ENCODE measurements around the gene STRN.
"Not testable (repeated sequence)": the region's sequence is repeated elsewhere in the genome, so short reads cannot be mapped to it uniquely, and the experiment has no call there.

Gene STRN

GRCh38 chr2:36912695-36913094 is 53.6 kb downstream of the STRN start:
- no peak for DNase-seq (ENCODE audit: low spot score)

DNA sequence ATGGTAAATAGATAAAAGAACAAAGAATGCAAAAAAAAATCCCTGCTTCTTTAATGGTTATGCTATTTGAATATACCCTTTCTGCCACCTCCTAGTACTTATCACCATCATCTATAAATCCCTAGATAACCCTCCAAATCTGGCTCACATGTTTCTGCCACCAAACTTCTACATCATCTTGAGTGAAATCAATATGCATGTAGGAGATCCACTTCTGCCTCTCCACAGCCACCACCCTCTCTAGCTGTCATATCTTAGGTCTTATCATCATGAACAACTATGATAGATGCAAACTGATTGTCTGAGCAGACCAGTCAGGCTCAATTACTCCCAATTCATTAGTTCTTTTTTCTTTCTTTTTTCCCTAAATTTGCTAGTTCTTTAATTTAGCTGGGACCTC is 55.3 kb downstream of the STRN start:
- DNase-seq (ENCODE audit: low spot score): no peak

- DNase-seq (ENCODE audit: low spot score): no peak
Measured at GRCh38 chr2:36906277-36906676, 60.1 kb downstream of the STRN start.

- DNase-seq (ENCODE audit: low spot score): no peak
Measured at GRCh38 chr2:36904636-36905035, 61.7 kb downstream of the STRN start.

DNA sequence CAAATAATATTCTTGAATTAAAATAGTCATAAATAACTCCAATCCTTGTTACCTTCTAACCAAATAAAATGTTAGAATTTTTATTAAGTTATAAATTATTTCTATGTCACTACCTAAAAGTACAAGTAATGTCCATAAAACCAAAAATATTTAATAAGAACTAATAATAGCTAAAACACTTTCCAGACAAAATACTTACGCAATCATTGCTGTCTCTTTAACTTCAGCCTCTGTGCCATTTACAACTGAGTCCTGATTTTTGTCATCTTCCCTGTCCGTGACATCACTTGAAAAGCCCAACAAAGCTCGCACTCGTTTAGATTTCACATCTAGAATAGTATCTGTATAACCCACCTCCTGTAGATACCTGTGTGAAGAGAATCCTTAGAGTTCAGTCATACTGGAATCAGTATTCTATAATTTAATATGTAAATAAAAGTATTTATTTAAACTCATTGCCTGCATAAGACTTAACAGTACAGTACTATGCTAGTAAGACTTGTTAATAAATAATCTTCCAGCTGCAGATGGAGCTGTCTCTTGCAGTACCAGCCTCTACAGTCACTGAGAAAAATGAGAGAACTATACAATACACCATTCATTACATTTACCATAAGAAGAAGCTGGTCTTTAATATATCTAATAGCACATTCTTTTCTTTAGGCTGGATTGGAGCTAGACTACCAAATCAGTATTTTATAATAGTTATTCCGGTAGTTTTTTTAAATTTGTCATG is 63.8 kb downstream of the STRN start:
- DNase-seq (ENCODE audit: low spot score): no peak

- DNase-seq (ENCODE audit: low spot score): no peak
Measured at GRCh38 chr2:36892805-36893204, 73.5 kb downstream of the STRN start.

GRCh38 chr2:36889795-36890194 is 76.5 kb downstream of the STRN start:
- peak; percentile 78 for DNase-seq (ENCODE audit: low spot score)

- not testable (repeated sequence) for DNase-seq (ENCODE audit: low spot score)
Measured at GRCh38 chr2:36887095-36887494, 79.2 kb downstream of the STRN start.

DNA sequence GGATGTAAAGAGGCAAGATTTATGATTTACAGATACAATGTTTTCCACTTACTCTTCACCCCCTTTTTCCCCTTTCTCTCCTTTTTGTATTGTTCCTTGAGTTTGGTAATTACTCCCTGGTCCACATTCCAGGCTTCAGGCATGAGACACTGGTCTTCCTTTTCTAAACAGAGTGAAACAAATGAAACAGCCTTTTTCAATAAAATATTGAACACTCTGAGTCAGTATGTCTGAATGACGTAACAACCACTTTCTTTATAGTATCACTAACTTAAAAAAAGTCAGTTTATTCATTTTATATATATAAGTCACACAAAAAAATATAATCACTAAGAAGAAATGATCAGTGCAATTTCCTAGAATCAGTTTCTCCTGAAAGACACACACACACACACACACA is 79.7 kb downstream of the STRN start:
- DNase-seq (ENCODE audit: low spot score): no peak

- no peak for DNase-seq (ENCODE audit: low spot score)
Measured at GRCh38 chr2:36885605-36886004, 80.7 kb downstream of the STRN start.

- DNase-seq (ENCODE audit: low spot score): no peak
Measured at GRCh38 chr2:36882532-36882931, 83.8 kb downstream of the STRN start.

DNA sequence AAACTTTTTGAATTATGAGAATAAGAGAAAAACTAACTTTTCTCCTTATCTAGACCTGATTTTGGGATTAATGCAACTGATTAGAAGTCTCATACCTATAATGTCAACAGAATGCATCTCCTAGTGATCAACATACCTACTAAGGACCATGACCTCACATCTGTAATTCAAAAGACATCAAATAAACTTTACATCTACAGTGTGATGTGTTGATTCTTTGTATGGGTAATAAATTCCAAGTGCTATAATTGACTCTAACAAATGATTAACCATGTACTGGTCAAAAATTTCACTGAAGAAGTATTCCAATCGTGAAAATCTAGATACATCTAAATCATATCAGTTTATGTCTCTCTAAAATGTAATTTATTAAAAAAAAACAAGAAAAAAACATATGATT is 84.5 kb downstream of the STRN start:
- no peak for DNase-seq (ENCODE audit: low spot score)

DNA sequence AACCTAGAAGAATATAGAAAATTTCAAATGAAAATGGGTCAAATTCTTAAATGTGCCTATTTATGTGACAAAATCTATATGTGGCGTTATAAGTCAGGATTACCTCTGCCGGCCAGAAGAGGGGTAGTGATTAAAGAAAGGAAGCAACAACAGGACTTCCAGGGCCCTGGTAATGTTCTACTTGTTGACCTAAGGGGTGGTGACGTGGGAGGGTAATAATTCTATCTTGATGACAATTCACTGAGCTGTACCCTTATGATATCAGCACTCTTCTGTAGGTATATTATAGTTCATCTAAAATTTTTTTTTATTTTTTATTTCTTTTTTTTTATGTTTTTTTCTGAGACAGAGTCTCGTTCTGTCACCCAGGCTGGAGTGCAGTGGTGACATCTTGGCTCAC is 87.9 kb downstream of the STRN start:
- no peak for DNase-seq (ENCODE audit: low spot score)

- no peak for DNase-seq (ENCODE audit: low spot score)
Measured at GRCh38 chr2:36871068-36871707, 95.1 kb downstream of the STRN start.

GRCh38 chr2:36869606-36870005 is 96.7 kb downstream of the STRN start:
- DNase-seq (ENCODE audit: low spot score): no peak

DNA sequence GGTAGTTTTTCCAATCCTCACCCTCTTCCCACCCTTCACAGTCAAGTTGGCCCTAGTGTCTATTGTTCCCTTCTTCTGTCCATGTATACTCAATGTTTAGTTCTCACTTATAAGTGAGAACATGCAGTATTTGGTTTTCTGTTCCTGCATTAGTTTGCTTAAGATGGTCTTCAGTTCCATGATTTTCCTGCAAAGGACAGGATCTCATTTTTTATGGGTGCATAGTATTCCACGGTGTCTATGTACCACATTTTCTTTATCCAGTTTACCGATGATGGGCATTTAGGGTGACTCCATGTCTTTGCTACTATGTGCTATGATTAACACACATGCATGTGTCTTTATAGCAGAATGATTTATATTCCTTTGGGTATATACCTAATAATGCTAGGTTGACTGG is 104.4 kb downstream of the STRN start:
- no peak for DNase-seq (ENCODE audit: low spot score)

GRCh38 chr2:36859366-36859792 is 107.0 kb downstream of the STRN start:
- DNase-seq (ENCODE audit: low spot score): no peak

- peak; percentile 54 for DNase-seq (ENCODE audit: low spot score)
Measured at GRCh38 chr2:36858551-36859365, 107.6 kb downstream of the STRN start.

DNA sequence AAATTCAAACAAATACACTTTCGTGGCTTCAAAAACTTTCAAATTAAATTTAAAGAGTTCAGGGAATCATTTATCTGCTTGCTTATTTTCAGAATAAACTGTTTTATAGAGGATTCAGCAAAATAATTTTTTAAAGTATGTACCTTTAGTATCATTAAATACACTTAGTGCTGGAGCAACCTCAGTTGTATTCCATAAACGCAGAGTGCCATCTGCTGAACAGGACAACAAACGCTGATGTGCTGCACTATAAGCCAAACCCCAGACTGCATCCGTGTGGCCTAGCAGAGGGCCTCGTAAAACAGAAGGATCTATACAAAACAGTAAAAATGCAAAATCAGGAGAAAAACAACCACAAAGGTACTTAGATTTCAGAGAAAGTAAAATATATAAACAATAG is 108.6 kb downstream of the STRN start:
- DNase-seq (ENCODE audit: low spot score): no peak

DNA sequence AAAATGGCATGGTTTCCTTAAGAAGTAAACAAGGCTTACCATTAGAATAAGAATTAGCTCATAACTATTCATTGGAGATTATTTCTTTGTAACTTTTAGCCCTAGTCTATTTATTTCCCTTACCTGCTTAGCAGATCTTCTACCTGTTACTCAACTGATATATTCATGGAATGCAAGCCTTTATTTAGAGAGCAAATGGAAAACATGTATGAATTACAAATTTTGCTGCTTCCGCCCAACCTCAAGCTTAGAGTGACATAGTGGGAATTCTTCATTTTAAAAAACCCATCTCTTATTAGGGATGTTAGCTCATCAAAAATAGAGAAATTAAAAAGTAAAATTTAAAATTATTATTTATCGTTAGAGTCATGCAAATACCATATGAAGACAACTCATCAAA is 110.9 kb downstream of the STRN start:
- DNase-seq (ENCODE audit: low spot score): no peak

- no peak for DNase-seq (ENCODE audit: low spot score)
Measured at GRCh38 chr2:36854241-36854640, 112.1 kb downstream of the STRN start.

GRCh38 chr2:36849265-36849664 is 117.1 kb downstream of the STRN start:
- no peak for DNase-seq (ENCODE audit: low spot score)

DNA sequence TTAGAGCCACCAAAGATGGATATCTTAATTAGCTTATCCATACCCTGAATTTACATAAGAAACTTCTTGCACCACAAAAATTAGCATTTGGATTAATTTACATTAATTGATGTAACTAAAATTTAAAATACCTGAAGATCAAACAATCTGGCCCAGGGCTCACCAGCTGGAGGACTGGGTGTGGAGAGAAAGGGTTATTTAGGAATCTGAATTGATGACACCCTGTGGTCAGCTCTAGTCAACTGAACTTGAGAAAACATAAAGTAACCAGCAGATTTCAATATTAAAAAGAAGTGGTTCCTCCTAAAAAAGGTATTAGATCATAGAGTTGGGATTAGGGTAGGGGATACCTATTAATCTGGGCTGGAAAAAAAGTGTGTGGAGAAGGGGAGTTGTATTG is 122.5 kb downstream of the STRN start:
- DNase-seq (ENCODE audit: low spot score): no peak
